GM21528 (cell line): ENCODE measurements around the gene TMEM115.

ENCODE experiments used
- ATAC-seq: cut with Tn5 transposase; IDR thresholded peaks from one replicate; pipeline ENCODE4 v1.9.1; 2021; ENCODE audit warnings: mild to moderate bottlenecking, moderate library complexity; ENCODE audit not compliant: unreplicated experiment, low FRiP score

The TMEM115 gene

GRCh38 chr3:50378757-50379156 is 19.4 kb upstream of the TMEM115 start:
- ATAC-seq, result no peak

GRCh38 chr3:50378024-50378423 is 18.7 kb upstream of the TMEM115 start:
- ATAC-seq, result no peak

GRCh38 chr3:50375258-50375931 is 16.1 kb upstream of the TMEM115 start:
- no peak for ATAC-seq

- ATAC-seq, result no peak
Observed at GRCh38 chr3:50374363-50375257, 15.3 kb upstream of the TMEM115 start.

- ATAC-seq, result no peak
Observed at GRCh38 chr3:50373146-50374051, 14.1 kb upstream of the TMEM115 start.

- ATAC-seq, result no peak
Observed at GRCh38 chr3:50372349-50372748, 13.0 kb upstream of the TMEM115 start.

GRCh38 chr3:50371133-50371685 is 11.9 kb upstream of the TMEM115 start:
- no peak for ATAC-seq

- no peak for ATAC-seq
Observed at GRCh38 chr3:50370594-50370993, 11.3 kb upstream of the TMEM115 start.

- ATAC-seq, result no peak
Observed at GRCh38 chr3:50369012-50369670, 9.8 kb upstream of the TMEM115 start.

- ATAC-seq, result no peak
Observed at GRCh38 chr3:50365842-50366220, 6.5 kb upstream of the TMEM115 start.

GRCh38 chr3:50365080-50365841 is 5.9 kb upstream of the TMEM115 start:
- peak; percentile 76 for ATAC-seq

GRCh38 chr3:50364573-50365079 is 5.3 kb upstream of the TMEM115 start:
- peak; percentile 2 for ATAC-seq

GRCh38 chr3:50359760-50360110 is 414 bp upstream of the TMEM115 start:
- peak; percentile 7 for ATAC-seq

- no peak for ATAC-seq
Observed at GRCh38 chr3:50358355-50358910, 888 bp downstream of the TMEM115 start.

GRCh38 chr3:50357481-50357880 is 1.8 kb downstream of the TMEM115 start:
- ATAC-seq, result no peak

GRCh38 chr3:50356553-50356952 is 2.8 kb downstream of the TMEM115 start:
- no peak for ATAC-seq

- no peak for ATAC-seq
Observed at GRCh38 chr3:50355829-50356552, 3.3 kb downstream of the TMEM115 start.

- ATAC-seq, result no peak
Observed at GRCh38 chr3:50354850-50355249, 4.5 kb downstream of the TMEM115 start.
